Measurements from ENCODE around the gene BMI1.
A peak's percentile ranks its signal among the peaks of the same experiment; 100 is the strongest.
"Not testable (repeated sequence)": the region's sequence is repeated elsewhere in the genome, so short reads cannot be mapped to it uniquely, and the experiment has no call there.

BMI1 gene

GRCh38 chr10:22320591-22321155, at the start of gene BMI1:
BMI1 (plus strand) TSS chr10:22321099; CDS start chr10:22326450, 5,351 bp downstream.
- peak in 1 of 2 donors; percentile 61 for DNase-seq

DNA sequence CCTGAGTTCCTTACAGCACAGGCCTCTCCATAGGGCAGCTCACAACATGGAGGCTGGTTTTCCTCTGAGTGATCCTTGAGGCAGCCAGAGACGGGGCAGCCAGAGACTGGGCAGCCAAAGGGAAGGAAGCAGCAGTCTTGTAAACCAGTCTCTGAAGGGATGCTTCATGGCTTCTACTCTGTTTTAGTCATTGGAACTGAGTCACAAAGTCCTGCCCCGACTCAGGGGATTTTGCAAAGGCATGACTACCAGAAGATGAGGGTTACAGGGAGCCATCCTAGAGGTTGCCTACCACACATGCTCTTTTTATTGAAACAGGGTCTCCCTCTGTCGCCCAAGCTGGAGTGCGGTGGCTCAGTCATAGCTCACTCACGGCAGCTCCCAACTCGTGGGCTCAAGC, 49.1 kb upstream of the BMI1 start:
- DNase-seq, result no peak

DNA sequence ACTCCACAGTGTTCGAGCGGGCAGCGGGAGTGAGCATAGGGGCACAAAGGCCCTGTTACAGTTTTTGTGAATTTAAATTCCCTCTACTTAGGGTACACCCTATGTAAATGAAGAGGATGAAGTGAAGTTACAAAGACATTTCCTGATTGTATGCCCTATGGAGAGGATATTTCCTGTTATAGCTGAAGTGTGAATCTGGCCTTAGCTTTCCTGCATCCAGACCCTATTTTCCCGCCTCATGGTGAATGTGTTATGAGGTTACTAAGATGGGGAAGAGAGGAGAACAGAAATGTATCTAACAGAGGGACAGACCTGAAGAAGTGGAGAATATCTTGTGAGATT, 42.5 kb upstream of the BMI1 start:
- no peak for DNase-seq

DNA sequence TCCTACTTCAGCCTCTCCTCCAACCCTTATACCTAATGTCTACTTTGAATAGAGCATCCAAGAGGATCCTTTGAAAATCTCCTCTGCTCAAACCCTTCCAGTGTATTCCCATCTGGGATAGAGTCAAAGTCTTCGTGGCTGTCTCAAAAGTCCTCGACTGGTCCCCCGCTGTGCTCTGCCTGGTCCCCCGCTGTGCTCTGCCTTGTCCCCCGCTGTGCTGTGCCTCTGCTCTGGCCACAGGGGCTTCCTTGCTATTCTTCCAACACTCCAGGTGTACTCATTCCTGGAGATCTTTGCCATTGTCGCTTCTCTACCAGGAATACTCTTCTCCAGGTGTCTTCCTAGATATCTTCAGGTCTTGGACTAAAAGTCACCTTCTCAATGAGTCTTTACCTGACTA, 40.8 kb upstream of the BMI1 start:
- DNase-seq, result no peak

DNA sequence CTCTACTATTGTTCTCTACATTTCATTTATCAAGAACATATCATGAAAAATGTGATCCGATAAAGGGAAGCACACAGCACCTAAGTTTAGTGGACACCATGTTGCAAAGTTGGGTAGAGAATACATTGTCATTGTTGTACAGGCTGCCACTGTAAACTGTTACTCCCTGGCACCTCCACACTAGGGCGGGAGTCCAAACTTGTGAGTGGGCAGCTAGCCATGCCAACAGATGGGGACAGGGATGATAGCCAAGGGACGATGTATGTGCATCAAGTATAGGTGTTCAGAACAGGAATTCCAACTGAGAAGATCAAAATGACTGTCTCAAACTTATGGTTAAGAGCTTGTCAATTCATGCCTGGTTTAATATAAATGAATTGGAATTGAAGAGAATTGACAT, 35.8 kb upstream of the BMI1 start:
- no peak for DNase-seq

DNA sequence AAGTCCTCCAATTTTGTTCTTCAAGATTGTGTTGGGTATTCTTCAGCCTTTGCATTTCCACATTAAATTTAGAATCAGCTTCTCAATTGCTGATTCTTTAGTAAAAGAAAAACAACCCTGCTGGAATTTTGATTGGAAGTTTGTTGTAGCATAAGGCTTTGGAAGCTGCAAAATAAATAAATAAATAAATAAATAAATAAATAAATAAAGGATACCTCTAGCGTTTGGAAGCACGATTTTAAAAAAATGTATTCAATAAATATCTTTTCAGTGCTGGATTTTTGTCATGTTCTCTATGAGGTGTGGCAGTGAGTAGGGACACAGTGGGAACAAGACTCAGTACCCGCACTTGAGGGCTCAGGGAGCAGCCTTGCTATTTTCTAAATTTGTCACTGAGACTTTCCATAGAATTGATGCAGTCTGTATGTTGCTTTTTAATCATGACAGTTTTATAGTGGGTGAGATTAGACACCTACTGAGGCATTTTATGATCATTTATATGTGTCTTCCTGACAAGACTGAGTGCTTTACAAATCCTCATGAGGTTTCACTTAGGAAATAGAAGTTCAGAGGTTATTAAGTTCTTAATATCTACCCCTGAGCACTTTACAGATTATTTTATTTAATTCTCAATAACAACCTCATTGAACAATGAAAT, 27.0 kb upstream of the BMI1 start:
- DNase-seq, result no peak

GRCh38 chr10:22294694-22295093, 26.2 kb upstream of the BMI1 start:
- DNase-seq, result no peak

DNA sequence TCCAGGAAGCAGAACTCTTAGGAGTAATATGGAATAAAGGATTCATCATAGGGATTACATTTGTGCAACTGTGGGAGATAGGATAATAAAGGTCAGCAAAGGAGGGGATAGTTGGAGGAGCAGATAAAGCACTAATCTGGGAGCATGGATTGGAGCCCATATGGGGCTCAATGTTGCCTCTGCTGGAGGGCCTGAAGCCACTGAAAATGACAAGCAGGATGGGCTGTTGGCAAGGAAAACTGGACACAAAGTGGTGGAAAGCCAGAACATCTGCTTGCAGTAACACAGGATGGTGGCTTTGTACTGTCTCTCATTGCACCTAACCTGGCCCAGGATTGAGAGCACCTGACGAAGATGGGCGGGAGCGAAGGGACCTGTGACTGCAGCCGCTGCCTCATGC, 19.7 kb upstream of the BMI1 start:
- no peak for DNase-seq

DNA sequence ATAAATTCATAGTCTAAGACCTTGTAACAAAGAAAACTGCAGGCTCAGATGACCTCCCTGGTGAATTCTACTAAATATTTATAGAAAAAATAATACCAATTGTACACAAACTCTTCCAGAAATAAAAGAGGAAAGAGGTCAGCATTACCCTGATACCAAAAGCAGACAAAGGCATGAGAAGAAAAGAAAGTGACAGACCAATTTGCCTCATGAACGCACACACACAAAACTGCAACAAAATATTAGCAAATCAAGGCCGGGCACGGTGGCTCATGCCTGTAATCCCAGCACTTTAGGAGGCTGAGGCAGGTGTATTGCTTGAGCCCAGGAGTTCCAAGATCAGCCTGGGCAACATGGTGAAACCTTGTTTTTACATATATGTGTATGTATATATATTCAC, 17.4 kb upstream of the BMI1 start:
- DNase-seq, result no peak

DNA sequence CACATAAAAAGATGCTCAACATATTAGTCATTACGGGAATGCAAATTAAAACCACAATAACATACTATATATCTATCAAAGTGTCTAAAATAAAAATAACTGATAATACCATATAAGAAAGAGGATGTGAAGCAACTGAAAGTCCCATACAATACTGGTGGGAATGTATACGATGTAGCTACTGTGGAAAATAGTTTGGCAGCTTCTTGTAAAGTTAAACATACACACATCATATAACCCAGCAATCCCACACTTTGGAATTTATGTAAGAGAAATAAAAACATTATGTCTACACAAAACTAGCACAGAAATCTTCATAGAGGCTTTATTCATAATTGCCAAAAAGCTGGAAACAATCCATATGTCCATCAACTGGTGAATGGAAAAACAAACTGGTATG, 15.2 kb upstream of the BMI1 start:
- no peak for DNase-seq

- peak in 1 of 2 donors; percentile 52 for DNase-seq
Measured at GRCh38 chr10:22308390-22308789, 12.5 kb upstream of the BMI1 start.

DNA sequence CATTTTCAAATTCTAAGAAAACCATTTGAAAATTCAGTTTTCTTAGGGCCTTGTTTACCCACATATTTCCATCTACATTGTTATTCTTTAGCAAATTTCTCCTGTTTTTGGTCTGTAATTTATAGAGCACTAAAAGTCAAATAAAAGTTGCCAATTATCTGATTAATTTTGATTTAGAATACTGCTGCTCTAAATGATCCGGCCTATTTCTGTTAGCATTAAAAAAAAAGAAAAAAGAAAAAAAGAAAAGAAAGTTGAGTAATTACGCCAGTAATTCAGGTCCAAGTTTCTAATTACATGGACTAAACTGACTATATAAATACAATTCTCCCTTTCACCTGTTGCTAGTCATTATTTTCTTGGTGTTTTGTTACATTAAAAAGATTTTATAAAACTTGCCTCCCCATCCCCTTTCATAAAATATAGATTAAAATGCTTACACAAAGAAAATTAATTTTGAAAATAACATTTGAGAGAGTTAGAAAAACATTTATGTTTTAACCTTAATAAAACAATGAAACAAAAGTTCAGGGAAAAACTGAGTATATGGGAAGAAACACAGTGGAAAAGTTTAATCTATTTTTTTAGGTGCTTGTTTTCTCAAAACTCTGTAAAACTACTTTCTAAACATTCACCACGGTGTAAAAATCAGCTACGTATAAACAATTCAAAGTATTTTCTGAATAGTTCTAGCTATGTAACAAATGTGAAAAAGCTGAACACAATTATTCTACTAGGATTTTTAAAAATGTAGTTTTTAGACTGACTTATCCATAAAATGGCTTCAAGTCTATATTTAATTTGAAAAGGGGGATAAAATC, 11.5 kb upstream of the BMI1 start:
- DNase-seq, result no peak

DNA sequence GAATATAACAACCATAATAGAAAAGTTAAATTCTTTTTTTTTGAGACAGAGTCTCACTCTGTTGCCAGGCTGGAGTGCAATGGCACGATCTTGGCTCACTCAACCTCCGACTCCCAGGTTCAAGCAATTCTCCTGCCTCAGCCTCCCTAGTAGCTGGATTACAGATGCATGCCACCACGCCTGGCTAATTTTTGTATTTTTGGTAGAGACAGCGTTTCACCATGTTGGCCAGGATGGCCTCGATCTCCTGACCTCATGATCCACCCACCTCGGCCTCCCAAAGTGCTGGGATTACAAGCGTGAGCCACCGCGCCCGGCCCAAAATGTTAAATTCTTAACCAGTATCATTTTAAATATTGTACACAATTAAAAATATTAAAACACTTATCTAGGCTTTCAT, 10.9 kb upstream of the BMI1 start:
- DNase-seq, result not testable (repeated sequence)

GRCh38 chr10:22310928-22311327, 10.0 kb upstream of the BMI1 start:
- no peak for DNase-seq

DNA sequence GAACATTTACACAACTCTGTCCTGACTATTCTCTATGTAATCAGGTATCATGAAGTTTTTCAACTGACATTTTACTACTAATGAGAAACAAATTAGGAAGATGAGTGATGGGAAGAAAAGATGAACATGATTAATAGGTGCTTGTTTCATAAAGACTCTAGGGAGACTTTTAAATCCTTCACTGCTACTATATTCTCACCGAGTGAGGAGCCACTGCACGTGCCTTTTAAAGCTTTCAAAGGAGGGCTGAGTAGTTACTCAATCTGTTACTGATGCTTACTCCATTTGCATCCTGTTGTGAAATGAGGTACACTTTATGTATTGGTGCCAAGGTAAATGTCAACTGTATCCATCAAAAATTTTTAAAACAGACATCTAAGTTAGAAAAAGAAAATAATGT, 6.0 kb upstream of the BMI1 start:
- peak in 1 of 2 donors; percentile 21 for DNase-seq

DNA sequence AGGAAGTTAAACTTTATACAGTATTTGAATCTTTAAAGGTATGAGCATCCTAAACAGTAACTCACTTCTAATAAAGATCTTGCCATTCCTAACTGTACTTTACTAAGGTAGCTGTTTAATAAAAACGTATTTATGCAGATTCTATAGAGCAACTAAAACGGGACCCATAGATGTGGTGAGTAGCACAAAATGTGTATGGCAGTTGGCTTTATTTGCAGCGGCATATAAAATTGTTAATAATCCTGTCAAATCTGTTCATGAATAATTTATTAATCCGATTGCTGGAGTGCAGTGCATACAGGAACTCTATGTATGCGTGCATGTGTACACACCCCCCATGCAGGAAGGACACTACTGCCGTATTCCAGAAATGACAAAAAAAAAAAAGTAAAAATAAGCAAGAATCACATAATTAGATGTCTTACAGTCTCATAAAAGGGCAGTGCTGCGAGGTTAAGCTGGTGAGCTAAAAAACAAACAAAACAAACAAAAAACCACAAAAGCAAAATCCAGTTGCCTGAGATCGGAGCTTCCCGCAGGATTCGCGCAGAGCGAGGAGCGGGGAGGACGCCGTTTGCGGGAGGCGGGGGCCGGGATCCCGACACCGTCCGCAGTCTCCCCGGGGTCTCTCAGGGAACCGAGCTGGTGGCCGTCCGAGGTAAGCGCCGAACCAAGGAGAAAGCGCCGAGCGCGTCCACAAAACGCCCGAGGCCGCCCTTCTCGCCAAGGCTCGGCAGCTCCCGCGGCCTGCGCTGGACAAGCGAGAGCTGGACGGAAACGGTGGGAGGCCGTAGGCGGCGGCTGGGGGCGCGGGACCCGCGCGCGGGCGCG, 5.2 kb upstream of the BMI1 start:
- peak in 1 of 2 donors; percentile 71 for DNase-seq

DNA sequence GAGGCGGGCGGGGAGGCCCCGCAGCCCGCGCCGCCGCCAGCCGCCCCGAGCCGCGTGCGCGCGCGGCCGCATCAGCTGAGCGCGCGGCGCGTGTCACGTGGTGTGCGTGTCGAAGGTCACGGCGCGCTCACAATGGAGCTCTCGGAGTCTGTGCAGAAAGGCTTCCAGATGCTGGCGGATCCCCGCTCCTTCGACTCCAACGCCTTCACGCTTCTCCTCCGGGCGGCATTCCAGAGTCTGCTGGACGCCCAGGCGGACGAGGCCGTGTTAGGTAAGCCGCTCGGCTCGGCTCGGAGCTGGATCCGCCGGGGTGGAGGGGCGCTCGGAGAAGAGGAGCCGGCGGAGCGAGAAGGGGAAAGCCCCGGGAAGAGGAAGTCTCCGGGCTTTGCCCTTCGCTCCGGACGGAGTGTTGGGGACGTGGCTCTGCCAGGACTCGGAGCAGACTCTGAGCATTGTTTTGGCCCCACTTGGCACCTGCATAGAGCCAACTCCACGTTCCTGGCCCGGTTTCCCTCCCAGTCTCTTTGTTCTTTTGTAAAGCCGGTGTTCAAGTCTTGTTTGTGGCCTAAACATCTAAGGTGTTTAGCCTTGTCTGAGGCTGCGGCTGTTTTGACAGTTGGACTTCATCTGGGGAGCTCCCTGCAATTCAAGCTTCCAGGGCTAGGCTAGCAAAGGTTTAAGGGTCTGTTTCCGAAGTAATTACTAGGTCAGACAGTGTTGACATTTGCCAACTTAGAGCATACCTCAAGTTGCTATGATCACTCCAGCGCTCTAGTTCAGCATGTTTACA, 4.4 kb upstream of the BMI1 start, which contains the start of gene COMMD3:
TSS of gene COMMD3 (plus strand) at position 103 of the 790 bp plus-strand sequence. CDS start at position 133, 30 bp downstream.
- DNase-seq, result peak; percentile 82 to 84

DNA sequence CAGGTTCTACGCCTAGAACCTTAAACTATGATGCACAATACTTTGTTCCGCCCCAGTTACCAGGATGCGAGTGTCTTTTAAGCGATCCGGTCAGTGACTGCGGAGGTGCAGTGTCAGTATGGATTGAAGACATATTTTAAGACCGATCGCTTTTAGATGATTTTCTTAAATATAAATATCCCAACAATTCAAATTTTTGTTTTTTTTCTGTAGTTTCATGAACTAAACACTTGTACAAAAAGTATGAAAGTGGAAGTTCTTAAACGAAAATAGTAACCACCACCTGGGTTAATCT, 3.9 kb upstream of the BMI1 start:
- DNase-seq, result no peak

DNA sequence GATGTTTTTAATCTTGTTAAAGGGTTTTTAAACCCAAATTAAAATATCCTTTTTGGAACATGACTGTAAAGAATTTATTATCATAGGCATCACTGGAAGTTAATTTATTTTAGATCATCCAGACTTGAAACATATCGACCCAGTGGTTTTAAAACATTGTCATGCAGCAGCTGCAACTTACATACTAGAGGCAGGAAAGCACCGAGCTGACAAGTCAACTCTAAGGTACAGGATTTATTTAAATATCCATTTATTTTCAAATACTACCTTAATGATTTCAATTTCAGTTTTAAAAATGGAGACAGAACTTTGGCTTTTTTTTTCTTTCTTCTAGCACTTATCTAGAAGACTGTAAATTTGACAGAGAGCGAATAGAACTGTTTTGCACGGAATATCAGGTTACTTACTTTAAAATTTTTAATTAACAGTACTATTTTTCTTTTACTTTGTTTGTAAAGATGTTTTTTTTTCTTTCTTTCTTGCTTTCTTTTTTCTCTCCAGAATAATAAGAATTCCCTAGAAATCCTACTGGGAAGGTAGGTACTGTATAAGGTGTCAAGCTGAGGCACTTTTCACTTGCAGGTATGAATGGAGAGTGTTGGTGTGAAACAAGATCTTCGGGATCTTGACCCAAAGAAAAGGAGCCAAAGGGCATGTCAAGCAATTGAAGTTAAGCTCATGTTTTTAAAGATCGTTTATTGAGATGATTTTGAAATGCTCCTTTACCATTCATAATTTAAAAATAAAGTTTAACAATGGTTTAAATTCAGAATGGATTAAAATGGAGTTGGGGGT, 2.9 kb upstream of the BMI1 start:
- no peak for DNase-seq

- DNase-seq, result no peak
Measured at GRCh38 chr10:22318772-22319171, 2.1 kb upstream of the BMI1 start.

DNA sequence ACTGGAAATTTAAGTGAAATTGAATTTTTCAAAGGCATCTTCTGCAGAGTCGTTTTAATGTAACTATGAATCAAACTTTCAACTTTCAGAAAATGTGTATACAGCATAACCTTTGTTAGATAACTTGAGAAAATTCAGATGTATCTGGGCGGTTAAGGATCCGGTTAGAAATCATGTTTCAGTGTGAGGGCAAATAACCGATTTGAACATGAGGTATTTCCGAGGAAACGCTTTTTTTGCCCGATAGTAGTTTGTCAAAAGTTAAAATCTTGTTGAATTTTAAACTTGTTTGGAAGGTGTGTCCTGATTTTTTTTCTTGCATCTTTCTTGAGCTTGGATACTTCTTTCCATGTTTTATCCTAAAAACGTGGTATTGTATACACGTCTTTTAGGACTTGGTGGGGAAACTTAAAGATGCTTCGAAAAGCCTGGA, 1.3 kb upstream of the BMI1 start:
- no peak for DNase-seq
